Liver (tissue), 9 donors: ENCODE data around the gene PTBP3. TPM values are rescaled to one million over a fixed set of nuclear protein-coding genes. Genes with fewer than 3 reads are reported as not detected.
A peak's percentile ranks its signal among the peaks of the same experiment; 100 is the strongest.
"Not testable (repeated sequence)": the region's sequence is repeated elsewhere in the genome, so short reads cannot be mapped to it uniquely, and the experiment has no call there.

Experiments
- DNase-seq: peaks from one replicate; pipeline ENCODE4 v3.0.0-alpha.2; 2017; ENCODE audit warnings: low spot score
- H3K27ac ChIP-seq, 2 donors: one replicate each; pipeline ENCODE4 v1.7.0; 2013; ENCODE audit warnings: inconsistent platforms in 2 of 2, low read length in 2 of 2, control low read depth in 1 of 2, low read depth in 1 of 2, mild to moderate bottlenecking in 1 of 2
- H3K27me3 ChIP-seq, 4 donors: one replicate each; pipeline versions ENCODE4 v1.6.1 to v1.7.0; 2013; ENCODE audit warnings: low read length in 3 of 4, inconsistent platforms in 1 of 4, mild to moderate bottlenecking in 1 of 4, moderate library complexity in 1 of 4; ENCODE audit not compliant: control insufficient read depth in 4 of 4, insufficient read depth in 4 of 4
- H3K36me3 ChIP-seq, 4 donors: one replicate each; pipeline versions ENCODE4 v1.6.1 to v1.7.0; 2013; ENCODE audit warnings: low read length in 3 of 4, mild to moderate bottlenecking in 3 of 4, low read depth in 1 of 4, moderate library complexity in 1 of 4; ENCODE audit not compliant: control insufficient read depth in 4 of 4, insufficient read depth in 3 of 4
- H3K4me1 ChIP-seq, 4 donors: one replicate each; pipeline versions ENCODE4 v1.6.1 to v1.7.0; 2013; ENCODE audit warnings: low read length in 3 of 4, mild to moderate bottlenecking in 3 of 4, moderate library complexity in 1 of 4; ENCODE audit not compliant: control insufficient read depth in 4 of 4, insufficient read depth in 4 of 4
- H3K4me3 ChIP-seq, 3 donors: one replicate each; pipeline versions ENCODE4 v1.6.1 to v1.7.0; 2013; ENCODE audit warnings: low read length in 3 of 3, control low read depth in 1 of 3, low read depth in 1 of 3, mild to moderate bottlenecking in 1 of 3
- H3K9ac ChIP-seq, 2 donors: one replicate each; pipeline ENCODE4 v1.7.0; 2013; ENCODE audit warnings: low read length in 2 of 2, mild to moderate bottlenecking in 2 of 2, moderate library complexity in 2 of 2, control low read depth in 1 of 2, low read depth in 1 of 2
- H3K9me3 ChIP-seq, 4 donors: one replicate each; pipeline versions ENCODE4 v1.6.1 to v1.7.0; 2013; ENCODE audit warnings: low read length in 3 of 4; ENCODE audit not compliant: control insufficient read depth in 4 of 4
- EGR1 ChIP-seq, 2 donors: IDR thresholded peaks; 2 replicates each; pipeline ENCODE4 v1.6.1; 2016 to 2018; ENCODE audit warnings: antibody characterized with exemption in 2 of 2, low read depth in 2 of 2
- FOXA1 ChIP-seq: IDR thresholded peaks from 2 replicates; pipeline ENCODE4 v1.6.1; 2016; ENCODE audit warnings: antibody characterized with exemption
- FOXA2 ChIP-seq: IDR thresholded peaks from 2 replicates; pipeline ENCODE4 v1.6.1; 2016; ENCODE audit warnings: antibody characterized with exemption
- JUND ChIP-seq, 2 donors: IDR thresholded peaks; 2 replicates each; pipeline ENCODE4 v1.6.1; 2016; ENCODE audit warnings: antibody characterized with exemption in 2 of 2
- MAX ChIP-seq: IDR thresholded peaks from 2 replicates; pipeline ENCODE4 v1.6.1; 2016; ENCODE audit warnings: antibody characterized with exemption
- NR2F2 ChIP-seq: IDR thresholded peaks from 2 replicates; pipeline ENCODE4 v1.6.1; 2016; ENCODE audit warnings: antibody characterized with exemption
- RAD21 ChIP-seq, 2 donors: IDR thresholded peaks; 2 replicates each; pipeline ENCODE4 v1.6.1; 2016; ENCODE audit warnings: antibody characterized with exemption in 2 of 2, mild to moderate bottlenecking in 2 of 2
- RXRA ChIP-seq, 2 donors: IDR thresholded peaks; 2 replicates each; pipeline ENCODE4 v1.6.1; 2017 to 2018; ENCODE audit warnings: antibody characterized with exemption in 2 of 2, mild to moderate bottlenecking in 1 of 2
- YY1 ChIP-seq: IDR thresholded peaks from 2 replicates; pipeline ENCODE4 v1.6.1; 2016; ENCODE audit warnings: antibody characterized with exemption, mild to moderate bottlenecking
- ZBTB33 ChIP-seq: IDR thresholded peaks from 2 replicates; pipeline ENCODE4 v1.6.1; 2016; ENCODE audit warnings: antibody characterized with exemption
- WGBS: extraction: QIAGEN DNeasy Blood & Tissue Kit; methylation state at CpG from one replicate; pipeline ENCODE4 v1.1.7; 2013; 5-methylcytosine and 5-hydroxymethylcytosine counted together
- polyA plus RNA-seq, 2 donors: library from polyadenylated mRNA; stranded (reverse) in 1 of 2; unstranded in 1 of 2; fragments of 200-250 nt in 1 of 2; fragments of >200 nt in 1 of 2; fragmentation: Nextera tagmentation in 1 of 2; extraction: Ambion mirVana in 1 of 2; gene quantifications; one replicate each; pipeline versions ENCODE4 v1.2.1 to v1.2.3, GENCODE V29; 2013 to 2015
- total RNA-seq, 2 donors: library from RNA; depleted of rRNA; stranded (reverse); fragments of >200 nt; gene quantifications; one replicate each; pipeline ENCODE4 v1.2.3, GENCODE V29; 2014
- TF ChIP-seq, protein P1 (sequence below): fragments of 150-350 bp; IDR thresholded peaks from 2 replicates; pipeline ENCODE4 v1.5.1; 2017; ENCODE audit warnings: improper control_type of control experiment, low read depth, low read length; ENCODE audit not compliant: missing input control
- TF ChIP-seq, protein P2 (sequence below): IDR thresholded peaks from 2 replicates; pipeline ENCODE4 v1.6.1; 2016; ENCODE audit warnings: antibody characterized with exemption
- donor health status: healthy.
- donor health status: healthy.
- donor health status: healthy.
- donor health status: healthy.
- donor health status: healthy.

Gene PTBP3
- total and polyA plus RNA-seq, 4 donors, result 4.3 to 34.1 (median 9.2) TPM

DNA sequence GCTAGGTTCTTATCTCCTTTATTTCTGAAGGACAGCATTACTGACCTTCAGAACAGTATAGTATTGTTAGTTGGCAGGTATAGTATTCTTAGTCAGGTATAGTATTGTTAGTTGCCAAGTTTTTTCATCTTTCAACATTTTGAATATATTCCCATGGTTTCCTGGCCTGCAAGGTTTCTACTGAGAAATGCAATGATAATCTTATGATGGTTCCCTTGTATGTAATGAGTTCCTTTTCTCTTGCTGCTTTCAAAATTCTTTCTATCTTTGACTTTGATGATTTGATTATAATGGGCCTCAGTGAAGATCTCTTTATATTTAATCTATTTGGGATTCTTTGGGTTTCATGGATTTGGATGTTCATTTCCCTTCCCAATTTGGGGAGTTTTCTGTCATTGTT lies 34.0 kb upstream of the PTBP3 start (continued):
- TF ChIP-seq ZBTB33 (no peak), JUND (IDR thresholded peaks at IDR 0.05) (no peak), FOXA2 (no peak), YY1 (no peak), FOXA1 (no peak)

DNA sequence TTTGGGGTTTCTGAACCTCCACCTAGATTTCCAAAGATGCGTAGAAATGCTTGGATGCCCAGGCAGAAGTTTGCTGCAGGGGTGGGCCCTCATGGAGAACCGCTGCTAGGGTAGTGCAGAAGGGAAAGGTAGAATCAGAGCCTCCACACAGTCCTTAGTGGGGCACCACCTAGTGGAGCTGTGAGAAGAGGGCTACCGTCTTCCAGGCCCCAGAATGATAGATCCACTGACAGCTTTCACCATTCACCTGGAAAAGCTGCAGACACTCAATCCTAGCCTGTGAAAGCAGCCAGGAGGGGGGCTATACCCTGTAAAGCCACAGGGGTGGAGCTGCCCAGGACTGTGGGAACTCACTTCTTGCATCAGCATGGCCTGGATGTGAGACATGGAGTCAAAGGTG lies 33.2 kb upstream of the PTBP3 start:
- no peaks in the 10 kb centered on the region for H3K36me3 ChIP-seq
- WGBS, result 86% methylated on average over 3 of the region's 3 CpGs
- H3K9me3 ChIP-seq, result no peaks in the 10 kb centered on the region
- H3K4me1 ChIP-seq, result peaks cover 0 to 4% (median 0%) of the 10 kb centered on the region in 4 donors
- H3K27ac ChIP-seq, result no peak overlapping the region
- no peaks in the 10 kb centered on the region for H3K27me3 ChIP-seq
- H3K4me3 ChIP-seq, result no peak overlapping the region
- no peak for DNase-seq
- H3K9ac ChIP-seq, result no peak overlapping the region
- TF ChIP-seq FOXA1 (no peak), ZBTB33 (no peak), RXRA (IDR thresholded peaks at IDR 0.05) (no peak), RAD21 (IDR thresholded peaks at IDR 0.05) (peak; percentile 23 to 71), NR2F2 (no peak)
- TF ChIP-seq, protein P1, sequence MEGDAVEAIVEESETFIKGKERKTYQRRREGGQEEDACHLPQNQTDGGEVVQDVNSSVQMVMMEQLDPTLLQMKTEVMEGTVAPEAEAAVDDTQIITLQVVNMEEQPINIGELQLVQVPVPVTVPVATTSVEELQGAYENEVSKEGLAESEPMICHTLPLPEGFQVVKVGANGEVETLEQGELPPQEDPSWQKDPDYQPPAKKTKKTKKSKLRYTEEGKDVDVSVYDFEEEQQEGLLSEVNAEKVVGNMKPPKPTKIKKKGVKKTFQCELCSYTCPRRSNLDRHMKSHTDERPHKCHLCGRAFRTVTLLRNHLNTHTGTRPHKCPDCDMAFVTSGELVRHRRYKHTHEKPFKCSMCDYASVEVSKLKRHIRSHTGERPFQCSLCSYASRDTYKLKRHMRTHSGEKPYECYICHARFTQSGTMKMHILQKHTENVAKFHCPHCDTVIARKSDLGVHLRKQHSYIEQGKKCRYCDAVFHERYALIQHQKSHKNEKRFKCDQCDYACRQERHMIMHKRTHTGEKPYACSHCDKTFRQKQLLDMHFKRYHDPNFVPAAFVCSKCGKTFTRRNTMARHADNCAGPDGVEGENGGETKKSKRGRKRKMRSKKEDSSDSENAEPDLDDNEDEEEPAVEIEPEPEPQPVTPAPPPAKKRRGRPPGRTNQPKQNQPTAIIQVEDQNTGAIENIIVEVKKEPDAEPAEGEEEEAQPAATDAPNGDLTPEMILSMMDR, result peak; percentile 15
- TF ChIP-seq, protein P2, sequence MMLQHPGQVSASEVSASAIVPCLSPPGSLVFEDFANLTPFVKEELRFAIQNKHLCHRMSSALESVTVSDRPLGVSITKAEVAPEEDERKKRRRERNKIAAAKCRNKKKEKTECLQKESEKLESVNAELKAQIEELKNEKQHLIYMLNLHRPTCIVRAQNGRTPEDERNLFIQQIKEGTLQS, result no peak

DNA sequence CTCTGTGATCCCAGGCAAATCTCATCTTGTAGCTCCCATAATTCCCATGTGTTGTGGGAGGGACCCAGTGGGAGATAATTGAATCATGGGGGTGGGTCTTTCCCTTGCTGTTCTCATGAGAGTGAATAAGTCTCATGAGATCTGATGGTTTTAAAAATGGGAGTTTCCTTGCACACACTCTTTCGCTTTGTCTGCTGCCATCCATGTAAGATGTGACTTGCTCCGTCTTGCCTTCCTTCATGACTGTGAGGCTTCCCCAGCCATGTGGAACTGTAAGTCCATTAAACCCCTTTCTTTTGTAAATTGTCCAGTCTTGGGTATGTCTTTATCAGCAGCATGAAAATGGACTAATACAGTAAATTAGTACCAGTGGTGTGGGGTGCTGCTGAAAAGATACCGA lies 31.8 kb upstream of the PTBP3 start:
- not testable (repeated sequence) for H3K27me3 ChIP-seq, H3K4me3 ChIP-seq, H3K9ac ChIP-seq, DNase-seq, H3K27ac ChIP-seq, H3K9me3 ChIP-seq, H3K36me3 ChIP-seq, H3K4me1 ChIP-seq
- 98% methylated on average over 3 of the region's 3 CpGs for WGBS

DNA sequence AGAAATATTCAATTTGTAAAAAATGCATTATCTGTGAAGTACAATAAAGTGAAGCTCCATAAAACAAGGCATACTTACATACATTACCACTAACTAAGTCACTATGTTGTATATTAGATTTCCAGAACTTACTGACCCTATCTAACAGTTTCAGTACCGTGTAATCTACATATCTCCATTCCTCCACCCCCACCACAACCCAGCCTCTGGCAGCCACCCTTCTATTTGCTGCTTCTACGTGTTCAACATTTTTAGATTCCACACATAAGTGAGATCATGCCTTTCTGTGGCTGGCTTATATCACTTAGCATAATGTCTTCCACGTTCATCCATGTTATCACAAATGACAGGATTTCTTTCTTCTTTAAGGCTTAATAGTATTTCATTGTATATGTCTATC lies 31.3 kb upstream of the PTBP3 start:
- Histone ChIP-seq H3K36me3 (no peaks in the 10 kb centered on the region), H3K4me3 (no peak overlapping the region), H3K4me1 (peaks cover 0 to 4% (median 0%) of the 10 kb centered on the region in 4 donors), H3K9me3 (no peaks in the 10 kb centered on the region), H3K9ac (no peak overlapping the region), H3K27ac (no peak overlapping the region), H3K27me3 (no peaks in the 10 kb centered on the region)
- TF ChIP-seq EGR1 (IDR thresholded peaks at IDR 0.05; ENCODE audit: low read depth in 2 of 2) (no peak), MAX (no peak), JUND (IDR thresholded peaks at IDR 0.05) (no peak)
- 91% methylated on average over 3 of the region's 3 CpGs for WGBS
- no peak for DNase-seq
